SK-N-SH (cell line): ENCODE data around the gene UTP14C.

Experiments
- CHD2 ChIP-seq: fragments of 150-350 bp; IDR thresholded peaks from 2 replicates; pipeline ENCODE4 v1.6.1; 2018; ENCODE audit warnings: low read length; ENCODE audit not compliant: partially characterized antibody
- EP300 ChIP-seq, 2 experiments: IDR thresholded peaks; 2 replicates each; pipeline versions ENCODE4 v1.4.0 to v1.6.1; 2012; ENCODE audit warnings: borderline replicate concordance in 1 of 2, low read depth in 1 of 2, low read length in 1 of 2
- JUND ChIP-seq: IDR thresholded peaks from 2 replicates; pipeline ENCODE4 v1.4.0; 2012
- MEF2A ChIP-seq: IDR thresholded peaks from 2 replicates; pipeline ENCODE4 v1.4.0; 2012; ENCODE audit warnings: low read depth, borderline replicate concordance
- POLR2AphosphoS5 ChIP-seq: IDR thresholded peaks from 2 replicates; pipeline ENCODE4 v1.6.1; 2012; ENCODE audit warnings: low read depth, low read length
- RAD21 ChIP-seq: IDR thresholded peaks from 2 replicates; pipeline ENCODE4 v1.6.1; 2012; ENCODE audit warnings: mild to moderate bottlenecking, low read length
- SMC3 ChIP-seq: IDR thresholded peaks from 2 replicates; pipeline ENCODE4 v1.6.1; 2012; ENCODE audit warnings: low read depth, low read length, improper control_type of control experiment
- TAF1 ChIP-seq: IDR thresholded peaks from 2 replicates; pipeline ENCODE4 v1.6.1; 2012; ENCODE audit warnings: low read depth, mild to moderate bottlenecking, low read length, moderate library complexity, borderline replicate concordance
- TCF12 ChIP-seq: IDR thresholded peaks from 2 replicates; pipeline ENCODE4 v1.4.0; 2012
- TF ChIP-seq, protein P1 (sequence below): fragments of 200-600 bp; sonication (generic); IDR thresholded peaks from 2 replicates; pipeline ENCODE4 v1.6.1; 2017; ENCODE audit warnings: antibody characterized with exemption, mild to moderate bottlenecking, moderate library complexity

DNA sequence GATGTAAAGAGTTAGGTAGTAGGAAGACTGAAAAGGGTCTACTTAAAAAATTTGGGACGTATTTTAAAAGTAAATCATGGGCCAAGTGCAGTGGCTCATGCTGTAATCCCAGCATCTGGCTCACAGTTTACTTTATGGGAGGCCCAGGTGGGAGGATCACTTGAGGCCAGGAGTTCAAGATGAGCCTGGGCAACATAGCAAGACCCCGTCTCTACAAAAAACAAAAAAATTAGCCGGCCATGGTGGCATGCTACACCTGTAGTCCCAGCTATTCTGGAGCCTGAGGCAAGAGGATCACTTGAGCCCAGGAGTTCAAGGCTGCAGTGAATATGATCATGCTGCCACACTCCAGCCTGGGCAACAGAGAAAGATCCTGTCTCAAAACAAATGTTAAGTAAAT lies 23.0 kb downstream of the UTP14C start:
- no peak for TF ChIP-seq JUND
- TF ChIP-seq MEF2A = no peak
- TF ChIP-seq, protein P1, sequence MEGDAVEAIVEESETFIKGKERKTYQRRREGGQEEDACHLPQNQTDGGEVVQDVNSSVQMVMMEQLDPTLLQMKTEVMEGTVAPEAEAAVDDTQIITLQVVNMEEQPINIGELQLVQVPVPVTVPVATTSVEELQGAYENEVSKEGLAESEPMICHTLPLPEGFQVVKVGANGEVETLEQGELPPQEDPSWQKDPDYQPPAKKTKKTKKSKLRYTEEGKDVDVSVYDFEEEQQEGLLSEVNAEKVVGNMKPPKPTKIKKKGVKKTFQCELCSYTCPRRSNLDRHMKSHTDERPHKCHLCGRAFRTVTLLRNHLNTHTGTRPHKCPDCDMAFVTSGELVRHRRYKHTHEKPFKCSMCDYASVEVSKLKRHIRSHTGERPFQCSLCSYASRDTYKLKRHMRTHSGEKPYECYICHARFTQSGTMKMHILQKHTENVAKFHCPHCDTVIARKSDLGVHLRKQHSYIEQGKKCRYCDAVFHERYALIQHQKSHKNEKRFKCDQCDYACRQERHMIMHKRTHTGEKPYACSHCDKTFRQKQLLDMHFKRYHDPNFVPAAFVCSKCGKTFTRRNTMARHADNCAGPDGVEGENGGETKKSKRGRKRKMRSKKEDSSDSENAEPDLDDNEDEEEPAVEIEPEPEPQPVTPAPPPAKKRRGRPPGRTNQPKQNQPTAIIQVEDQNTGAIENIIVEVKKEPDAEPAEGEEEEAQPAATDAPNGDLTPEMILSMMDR = no peak
- no peak for TF ChIP-seq TAF1
- no peak for TF ChIP-seq TCF12
- no peak for TF ChIP-seq POLR2AphosphoS5
- no peak for TF ChIP-seq SMC3
- no peak for TF ChIP-seq EP300 (IDR thresholded peaks at IDR 0.05; ENCODE audit: borderline replicate concordance in 1 of 2, low read depth in 1 of 2, low read length in 1 of 2)
- TF ChIP-seq RAD21 = no peak
- no peak for TF ChIP-seq CHD2
